CD14-positive monocyte (primary cell): Measurements from ENCODE around the gene DES. TPM values are rescaled to one million over a fixed set of nuclear protein-coding genes. Genes with fewer than 3 reads are reported as not detected.

ENCODE experiments used
- DNase-seq, 3 donors: peaks; one replicate each; pipeline ENCODE4 v3.0.0-alpha.2; 2011 to 2022
- H2AFZ ChIP-seq: 2 replicates; pipeline ENCODE4 v1.6.0; 2012; ENCODE audit warnings: mild to moderate bottlenecking, low read depth, low read length, inconsistent platforms; ENCODE audit not compliant: insufficient read depth, poor library complexity, severe bottlenecking
- H3K27ac ChIP-seq, 2 donors: 1 replicate in 1 of 2; 2 replicates in 1 of 2; pipeline ENCODE4 v1.5.1; 2012 to 2013; ENCODE audit warnings: low read length in 2 of 2, control low read depth in 1 of 2, inconsistent platforms in 1 of 2, low read depth in 1 of 2, mild to moderate bottlenecking in 1 of 2
- H3K27me3 ChIP-seq, 2 donors: one replicate each; pipeline versions ENCODE4 v1.6.0 to v1.6.1; 2011 to 2013; ENCODE audit warnings: low read length in 2 of 2; ENCODE audit not compliant: control insufficient read depth in 2 of 2, insufficient read depth in 2 of 2
- H3K36me3 ChIP-seq, 2 donors: replicated peaks in 1 of 2; 1 replicate in 1 of 2; 2 replicates in 1 of 2; pipeline versions ENCODE4 v1.5.1 to v1.6.1; 2012 to 2013; ENCODE audit warnings: low read length in 2 of 2, control low read depth in 1 of 2, inconsistent platforms in 1 of 2, mild to moderate bottlenecking in 1 of 2; ENCODE audit not compliant: insufficient read depth in 2 of 2, control insufficient read depth in 1 of 2
- H3K4me1 ChIP-seq, 2 donors: 1 replicate in 1 of 2; 2 replicates in 1 of 2; pipeline versions ENCODE4 v1.5.1 to v1.6.1; 2012 to 2013; ENCODE audit warnings: low read length in 2 of 2, control low read depth in 1 of 2, inconsistent platforms in 1 of 2, mild to moderate bottlenecking in 1 of 2, moderate library complexity in 1 of 2; ENCODE audit not compliant: insufficient read depth in 2 of 2, control insufficient read depth in 1 of 2
- H3K4me2 ChIP-seq: replicated peaks from 2 replicates; pipeline ENCODE3; 2012; ENCODE audit warnings: low read length, moderate library complexity, mild to moderate bottlenecking; ENCODE audit not compliant: poor library complexity, severe bottlenecking; ENCODE audit errors: extremely low read depth
- H3K4me3 ChIP-seq, 3 experiments: fragments of 200-600 bp in 1 of 3; sonication (generic) in 1 of 3; replicated peaks in 1 of 3; 1 replicate in 2 of 3; 2 replicates in 1 of 3; pipeline ENCODE4 v1.5.1; 2011 to 2013; ENCODE audit warnings: low read length in 3 of 3, mild to moderate bottlenecking in 3 of 3, control low read depth in 2 of 3, low read depth in 2 of 3, inconsistent platforms in 1 of 3, moderate library complexity in 1 of 3
- H3K79me2 ChIP-seq: 2 replicates; pipeline ENCODE4 v1.6.0; 2012; ENCODE audit warnings: mild to moderate bottlenecking, control low read depth, inconsistent platforms, low read length, moderate library complexity; ENCODE audit not compliant: insufficient read depth
- H3K9ac ChIP-seq: 2 replicates; pipeline ENCODE4 v1.6.0; 2017; ENCODE audit warnings: low read length, mild to moderate bottlenecking; ENCODE audit not compliant: insufficient read depth, poor library complexity, severe bottlenecking
- H3K9me3 ChIP-seq, 2 donors: replicated peaks in 1 of 2; 1 replicate in 1 of 2; 2 replicates in 1 of 2; pipeline versions ENCODE4 v1.5.1 to v1.6.1; 2012 to 2013; ENCODE audit warnings: low read length in 2 of 2, control low read depth in 1 of 2; ENCODE audit not compliant: control insufficient read depth in 1 of 2, insufficient read depth in 1 of 2
- H4K20me1 ChIP-seq: 2 replicates; pipeline ENCODE4 v1.6.0; 2012; ENCODE audit warnings: mild to moderate bottlenecking, low read length, control low read depth, moderate library complexity; ENCODE audit not compliant: insufficient read depth
- H3K27ac Mint-ChIP-seq, 7 donors: one replicate each; pipeline ENCODE4 v1.8.0; 2020; ENCODE audit warnings: mild to moderate bottlenecking in 7 of 7, mixed read lengths in 7 of 7, moderate library complexity in 6 of 7, inconsistent platforms in 2 of 7
- H3K27me3 Mint-ChIP-seq, 3 donors: one replicate each; pipeline ENCODE4 v1.8.0; 2021 to 2022; ENCODE audit warnings: low read depth in 3 of 3, mild to moderate bottlenecking in 3 of 3, mixed read lengths in 3 of 3, moderate library complexity in 3 of 3, inconsistent platforms in 1 of 3
- H3K36me3 Mint-ChIP-seq, 2 donors: one replicate each; pipeline ENCODE4 v1.8.0; 2020; ENCODE audit warnings: mixed read lengths in 2 of 2, inconsistent platforms in 1 of 2, mild to moderate bottlenecking in 1 of 2
- H3K4me1 Mint-ChIP-seq: one replicate; pipeline ENCODE4 v1.8.0; 2020; ENCODE audit warnings: mild to moderate bottlenecking, mixed read lengths
- H3K4me3 Mint-ChIP-seq, 2 donors: one replicate each; pipeline ENCODE4 v1.8.0; 2020; ENCODE audit warnings: mild to moderate bottlenecking in 2 of 2, mixed read lengths in 2 of 2, moderate library complexity in 1 of 2
- H3K9me3 Mint-ChIP-seq, 7 donors: one replicate each; pipeline ENCODE4 v1.8.0; 2020 to 2022; ENCODE audit warnings: mixed read lengths in 7 of 7, mild to moderate bottlenecking in 6 of 7, moderate library complexity in 6 of 7, inconsistent platforms in 2 of 7
- CTCF ChIP-seq: fragments of 200-600 bp; IDR thresholded peaks from one replicate; pipeline ENCODE4 v1.8.0; 2022; ENCODE audit warnings: antibody characterized with exemption, mild to moderate bottlenecking
- WGBS: methylation state at CpG from one replicate; pipeline ENCODE4 v1.1.5; 2013; ENCODE audit warnings: missing lambda C conversion rate; ENCODE audit not compliant: insufficient coverage; 5-methylcytosine and 5-hydroxymethylcytosine counted together
- intact Hi-C, 2 donors: fragments of 100-400 bp; cut with micrococcal nuclease; formaldehyde crosslinking; loops; one replicate each; pipeline versions ENCODE4 v1.15.0 to v1.15.1; 2023
- polyA plus RNA-seq, 3 donors: library from polyadenylated mRNA; depleted of rRNA in 1 of 3; unstranded in 2 of 3; stranded (reverse) in 1 of 3; fragments of 300-500 nt in 2 of 3; fragments of >200 nt in 1 of 3; fragmentation: Illumina TruSeq in 2 of 3; gene quantifications; 1 replicate in 2 of 3; 2 replicates in 1 of 3; pipeline ENCODE4 v1.2.3, GENCODE V29; 2012 to 2021

The DES gene
- polyA plus RNA-seq, 3 donors: 2.4 to 4.0 (median 2.4) TPM

GRCh38 chr2:219426068-219426443 lies 7.9 kb downstream of the DES start:
- Mint-ChIP-seq H3K4me3 (no peak overlapping the region), H3K27ac (no peak overlapping the region), H3K9me3 (peaks cover 0 to 2% (median 0%) of the 10 kb centered on the region in 7 donors), H3K36me3 (no peaks in the 10 kb centered on the region), H3K4me1 (no peaks in the 10 kb centered on the region), H3K27me3 (peaks cover 26 to 37% (median 32%) of the 10 kb centered on the region in 3 donors)
- no peak overlapping the region for H3K4me3 ChIP-seq
- no peak overlapping the region for H3K27ac ChIP-seq
- 68% methylated on average over 4 of the region's 7 CpGs for WGBS
- no peak for TF ChIP-seq CTCF
- DNase-seq: no peak
- no peak overlapping the region for H3K9ac ChIP-seq
- H3K4me1 ChIP-seq: no peaks in the 10 kb centered on the region
- H3K79me2 ChIP-seq: no peaks in the 10 kb centered on the region
- H3K27me3 ChIP-seq: peaks cover 0 to 2% of the 10 kb centered on the region in 2 donors
- H3K36me3 ChIP-seq: no peaks in the 10 kb centered on the region
- H2AFZ ChIP-seq: no peak overlapping the region
- H4K20me1 ChIP-seq: no peaks in the 10 kb centered on the region
- intact Hi-C loops: loop anchor here in 1 of 2 donors (10.0 kb wide), 1 partner anchor 189 kb away; no protein-coding TSS in a partner anchor
- H3K9me3 ChIP-seq: no peaks in the 10 kb centered on the region
- no peak overlapping the region for H3K4me2 ChIP-seq

GRCh38 chr2:219426534-219427136 lies 8.5 kb downstream of the DES start:
- DNase-seq: no peak
- peaks cover 0 to 2% of the 10 kb centered on the region in 2 donors for H3K27me3 ChIP-seq
- H3K27ac Mint-ChIP-seq: no peak overlapping the region
- no peak overlapping the region for H3K4me3 Mint-ChIP-seq
- H3K4me3 ChIP-seq: no peak overlapping the region
- intact Hi-C loops: loop anchor here in 1 of 2 donors (10.0 kb wide), 1 partner anchor 188 kb away; no protein-coding TSS in a partner anchor
- H3K79me2 ChIP-seq: no peaks in the 10 kb centered on the region
- TF ChIP-seq CTCF: no peak
- WGBS: 100% methylated on average over 1 of the region's 7 CpGs
- no peaks in the 10 kb centered on the region for H4K20me1 ChIP-seq
- H3K27ac ChIP-seq: no peak overlapping the region
- no peaks in the 10 kb centered on the region for H3K4me1 ChIP-seq
- no peaks in the 10 kb centered on the region for H3K4me1 Mint-ChIP-seq
- H3K9ac ChIP-seq: no peak overlapping the region
- no peaks in the 10 kb centered on the region for H3K9me3 ChIP-seq
- no peaks in the 10 kb centered on the region for H3K36me3 Mint-ChIP-seq
- peaks cover 24 to 37% (median 31%) of the 10 kb centered on the region in 3 donors for H3K27me3 Mint-ChIP-seq
- H3K9me3 Mint-ChIP-seq: peaks cover 0 to 2% (median 0%) of the 10 kb centered on the region in 7 donors
- no peak overlapping the region for H3K4me2 ChIP-seq
- no peak overlapping the region for H2AFZ ChIP-seq
- no peaks in the 10 kb centered on the region for H3K36me3 ChIP-seq
